Measurements from ENCODE around the gene GLYR1.

GRCh38 chr16:4785758-4786433, 61.2 kb downstream of the GLYR1 start:
- TF ChIP-seq CTCF (conservative IDR thresholded peaks at IDR 0.05; ENCODE audit: low read depth in 2 of 2) (no peak), ZNF114 (CRISPR knock-in tag; IDR thresholded peaks at IDR 0.05) (no peak), POLR2AphosphoS5 (IDR thresholded peaks at IDR 0.05; ENCODE audit: low read depth) (no peak), EZH2phosphoT487 (IDR thresholded peaks at IDR 0.05; ENCODE audit: unreplicated experiment) (no peak), CREB1 (CRISPR knock-in tag; IDR thresholded peaks at IDR 0.05; ENCODE audit: low read depth) (no peak), EZH2 (IDR thresholded peaks at IDR 0.05; ENCODE audit: low read depth, unreplicated experiment) (no peak), JUNB (IDR thresholded peaks at IDR 0.05; ENCODE audit: unreplicated experiment) (no peak), REST (IDR thresholded peaks at IDR 0.05; ENCODE audit: unreplicated experiment) (no peak)

Measured in GM23338 (cell line).